B cell (primary cell): ENCODE data around the gene ADAMTSL4. TPM values are rescaled to one million over a fixed set of nuclear protein-coding genes. Genes with fewer than 3 reads are reported as not detected.

ENCODE experiments used
- ATAC-seq: fragments of 200-7000 bp; cut with Tn5 transposase; one replicate; pipeline ENCODE4 v1.10.0; 2021; ENCODE audit warnings: low read depth, mild to moderate bottlenecking, moderate number of reproducible peaks, moderate library complexity
- CTCF ChIA-PET: fragments of 350-600 bp; sonication (Branson Sonifier 250); formaldehyde crosslinking; loops from one replicate; lab custom pipeline; 2021; ENCODE audit warnings: antibody characterized with exemption, inconsistent platforms; lab: Charles Lee
- POLR2A ChIA-PET: fragments of 350-600 bp; sonication (Branson Sonifier 250); formaldehyde crosslinking; loops from one replicate; lab custom pipeline; 2021; ENCODE audit warnings: antibody characterized with exemption; lab: Charles Lee
- DNase-seq: peaks from one replicate; pipeline ENCODE4 v3.0.0; 2013
- H2AFZ ChIP-seq: 2 replicates; pipeline ENCODE4 v1.6.1; 2012; ENCODE audit warnings: mild to moderate bottlenecking, low read depth, low read length; ENCODE audit not compliant: insufficient read depth, poor library complexity, severe bottlenecking
- H3K27ac ChIP-seq, 2 donors: 1 replicate in 1 of 2; 2 replicates in 1 of 2; pipeline ENCODE4 v1.5.1; 2012 to 2013; ENCODE audit warnings: low read length in 2 of 2, mild to moderate bottlenecking in 2 of 2, moderate library complexity in 1 of 2
- H3K27me3 ChIP-seq, 4 experiments: fragments of 200-600 bp in 1 of 4; sonication (generic) in 1 of 4; replicated peaks in 1 of 4; 1 replicate in 2 of 4; 2 replicates in 2 of 4; pipeline versions ENCODE4 v1.6.1 to v1.7.0; 2013 to 2016; ENCODE audit warnings: low read length in 3 of 4, mild to moderate bottlenecking in 2 of 4, mixed read lengths in 1 of 4, moderate library complexity in 1 of 4; ENCODE audit not compliant: insufficient read depth in 4 of 4, control insufficient read depth in 3 of 4; ENCODE audit errors: control extremely low read depth in 1 of 4
- H3K36me3 ChIP-seq, 2 experiments: replicated peaks in 1 of 2; 1 replicate in 1 of 2; 2 replicates in 1 of 2; pipeline versions ENCODE4 v1.6.1 to v1.7.1; 2013; ENCODE audit warnings: low read length in 1 of 2; ENCODE audit not compliant: insufficient read depth in 2 of 2, control insufficient read depth in 1 of 2; ENCODE audit errors: control extremely low read depth in 1 of 2, extremely low read depth in 1 of 2
- H3K4me1 ChIP-seq, 2 donors: fragments of 200-600 bp in 1 of 2; sonication (generic) in 1 of 2; 1 replicate in 1 of 2; 2 replicates in 1 of 2; pipeline versions ENCODE4 v1.5.1 to v1.6.1; 2013 to 2017; ENCODE audit warnings: low read length in 2 of 2; ENCODE audit not compliant: control insufficient read depth in 2 of 2, insufficient read depth in 2 of 2
- H3K4me2 ChIP-seq: replicated peaks from 2 replicates; pipeline ENCODE3; 2012; ENCODE audit warnings: mild to moderate bottlenecking, low read depth, low read length; ENCODE audit not compliant: poor library complexity, severe bottlenecking
- H3K4me3 ChIP-seq, 5 experiments: fragments of 200-600 bp in 1 of 5; sonication (generic) in 1 of 5; 1 replicate in 3 of 5; 2 replicates in 2 of 5; pipeline versions ENCODE4 v1.5.1 to v1.7.0; 2011 to 2016; ENCODE audit warnings: low read length in 4 of 5, mild to moderate bottlenecking in 4 of 5, low read depth in 2 of 5, control low read depth in 1 of 5, moderate library complexity in 1 of 5; ENCODE audit not compliant: insufficient read depth in 1 of 5; ENCODE audit errors: control extremely low read depth in 1 of 5, extremely low read depth in 1 of 5
- H3K79me2 ChIP-seq: fragments of 200-600 bp; sonication (generic); one replicate; pipeline ENCODE4 v1.6.0; 2016; ENCODE audit warnings: low read length; ENCODE audit not compliant: control insufficient read depth, insufficient read depth
- H3K9ac ChIP-seq: fragments of 200-600 bp; sonication (generic); 2 replicates; pipeline ENCODE4 v1.6.1; 2017; ENCODE audit warnings: mild to moderate bottlenecking, low read length, moderate library complexity
- H3K9me3 ChIP-seq, 3 donors: one replicate each; pipeline versions ENCODE4 v1.6.1 to v1.7.1; 2013; ENCODE audit warnings: low read length in 2 of 3; ENCODE audit not compliant: control insufficient read depth in 2 of 3, insufficient read depth in 1 of 3; ENCODE audit errors: control extremely low read depth in 1 of 3
- H4K20me1 ChIP-seq: 2 replicates; pipeline ENCODE4 v1.6.0; 2012; ENCODE audit warnings: mild to moderate bottlenecking, low read length; ENCODE audit not compliant: insufficient read depth, control insufficient read depth, poor library complexity, severe bottlenecking
- H3K27ac Mint-ChIP-seq: one replicate; pipeline ENCODE4 v1.8.0; 2021; ENCODE audit warnings: mixed read lengths
- H3K27me3 Mint-ChIP-seq: one replicate; pipeline ENCODE4 v1.8.0; 2021; ENCODE audit warnings: mixed read lengths
- H3K4me1 Mint-ChIP-seq: one replicate; pipeline ENCODE4 v1.8.0; 2021; ENCODE audit warnings: mixed read lengths
- H3K4me3 Mint-ChIP-seq: one replicate; pipeline ENCODE4 v1.8.0; 2021; ENCODE audit warnings: mixed read lengths
- H3K9me3 Mint-ChIP-seq: one replicate; pipeline ENCODE4 v1.8.0; 2022; ENCODE audit warnings: mixed read lengths; ENCODE audit not compliant: insufficient read depth
- CTCF ChIP-seq: fragments of 200-600 bp; IDR thresholded peaks from one replicate; pipeline ENCODE4 v1.8.0; 2022; ENCODE audit warnings: antibody characterized with exemption, mild to moderate bottlenecking
- EZH2 ChIP-seq: IDR thresholded peaks from 2 replicates; pipeline ENCODE4 v1.6.1; 2012; ENCODE audit warnings: borderline replicate concordance, low read depth, mild to moderate bottlenecking, moderate library complexity, low read length; ENCODE audit not compliant: insufficient read depth, poor library complexity, severe bottlenecking
- WGBS: methylation state at CpG from one replicate; pipeline ENCODE4 v1.1.5; 2013; ENCODE audit warnings: missing lambda C conversion rate; ENCODE audit not compliant: insufficient coverage; 5-methylcytosine and 5-hydroxymethylcytosine counted together
- intact Hi-C: fragments of 100-400 bp; cut with micrococcal nuclease; formaldehyde crosslinking; loops from one replicate; pipeline ENCODE4 v1.10.0; 2022
- polyA plus RNA-seq: library from polyadenylated mRNA; depleted of rRNA; stranded (reverse); fragments of >200 nt; gene quantifications from 2 replicates; pipeline ENCODE4 v1.2.3, GENCODE V29; 2012
- total RNA-seq, 2 donors: library from RNA; stranded (reverse); fragments of 120-200 nt in 1 of 2; gene quantifications; 1 replicate in 1 of 2; 2 replicates in 1 of 2; pipeline versions ENCODE4 v1.2.3 to v1.2.4, GENCODE V29; 2013 to 2022

The ADAMTSL4 gene
- total and polyA plus RNA-seq, 2 donors (not counting 1 experiment from before 2014, with no cell fraction given), result 0.70 TPM; not detected in 1

GRCh38 chr1:150528196-150528595 is 21.0 kb upstream of the ADAMTSL4 start:
- ATAC-seq, result no peak
- H3K4me1 ChIP-seq, result no peaks in the 10 kb centered on the region
- no CpG with 5 or more reads among the region's 1 CpG for WGBS
- H3K4me2 ChIP-seq, result no peak overlapping the region
- Mint-ChIP-seq H3K4me1 (no peaks in the 10 kb centered on the region), H3K27ac (no peak overlapping the region), H3K9me3 (no peaks in the 10 kb centered on the region), H3K4me3 (no peak overlapping the region), H3K27me3 (no peaks in the 10 kb centered on the region)
- H3K27ac ChIP-seq, result no peak overlapping the region
- POLR2A ChIA-PET, result no interaction called here
- CTCF ChIA-PET, result interaction anchor here (0.6 kb wide), 1 partner anchor 46 kb away, joined by 3 read pairs; no protein-coding TSS in a partner anchor
- no peak overlapping the region for H3K9ac ChIP-seq
- no peaks in the 10 kb centered on the region for H4K20me1 ChIP-seq
- intact Hi-C loops, result no loop called here
- DNase-seq, result no peak
- H2AFZ ChIP-seq, result no peak overlapping the region
- TF ChIP-seq CTCF (no peak), EZH2 (no peak)
- peaks cover 0 to 4% (median 0%) of the 10 kb centered on the region in 3 donors for H3K9me3 ChIP-seq
- H3K4me3 ChIP-seq, result no peak overlapping the region
- no peaks in the 10 kb centered on the region for H3K36me3 ChIP-seq
- no peaks in the 10 kb centered on the region for H3K79me2 ChIP-seq
- H3K27me3 ChIP-seq, result no peaks in the 10 kb centered on the region

- no peak for ATAC-seq
- Histone ChIP-seq H3K4me2 (no peak overlapping the region), H3K27me3 (no peaks in the 10 kb centered on the region), H3K4me1 (no peaks in the 10 kb centered on the region), H2AFZ (no peak overlapping the region), H3K9ac (no peak overlapping the region), H3K79me2 (no peaks in the 10 kb centered on the region), H3K36me3 (no peaks in the 10 kb centered on the region), H3K9me3 (peaks cover 0 to 4% (median 0%) of the 10 kb centered on the region in 3 donors), H3K4me3 (no peak overlapping the region), H3K27ac (no peak overlapping the region), H4K20me1 (no peaks in the 10 kb centered on the region)
- no peak for TF ChIP-seq EZH2
- no peaks in the 10 kb centered on the region for H3K9me3 Mint-ChIP-seq
- no peaks in the 10 kb centered on the region for H3K4me1 Mint-ChIP-seq
- no peak overlapping the region for H3K27ac Mint-ChIP-seq
- ChIA-PET CTCF (interaction anchor here (0.6 to 4.8 kb wide), 4 partner anchors 34 to 519 kb away, joined by 3 to 26 read pairs (median 4); no protein-coding TSS in a partner anchor), POLR2A (no interaction called here)
- intact Hi-C loops, result no loop called here
- H3K27me3 Mint-ChIP-seq, result no peaks in the 10 kb centered on the region
- no peak overlapping the region for H3K4me3 Mint-ChIP-seq
- 92% methylated on average over 4 of the region's 4 CpGs for WGBS
- DNase-seq, result no peak
Measured at GRCh38 chr1:150529017-150529416, 20.2 kb upstream of the ADAMTSL4 start.
